ENCODE measurements around the gene LAD1. TPM values are rescaled to one million over a fixed set of nuclear protein-coding genes. Genes with fewer than 3 reads are reported as not detected.

LAD1 gene
- total and polyA plus RNA-seq, 2 of the 4 experiments (the other 2 are of a cell fraction) = under 0.01 to 0.07 TPM

DNA sequence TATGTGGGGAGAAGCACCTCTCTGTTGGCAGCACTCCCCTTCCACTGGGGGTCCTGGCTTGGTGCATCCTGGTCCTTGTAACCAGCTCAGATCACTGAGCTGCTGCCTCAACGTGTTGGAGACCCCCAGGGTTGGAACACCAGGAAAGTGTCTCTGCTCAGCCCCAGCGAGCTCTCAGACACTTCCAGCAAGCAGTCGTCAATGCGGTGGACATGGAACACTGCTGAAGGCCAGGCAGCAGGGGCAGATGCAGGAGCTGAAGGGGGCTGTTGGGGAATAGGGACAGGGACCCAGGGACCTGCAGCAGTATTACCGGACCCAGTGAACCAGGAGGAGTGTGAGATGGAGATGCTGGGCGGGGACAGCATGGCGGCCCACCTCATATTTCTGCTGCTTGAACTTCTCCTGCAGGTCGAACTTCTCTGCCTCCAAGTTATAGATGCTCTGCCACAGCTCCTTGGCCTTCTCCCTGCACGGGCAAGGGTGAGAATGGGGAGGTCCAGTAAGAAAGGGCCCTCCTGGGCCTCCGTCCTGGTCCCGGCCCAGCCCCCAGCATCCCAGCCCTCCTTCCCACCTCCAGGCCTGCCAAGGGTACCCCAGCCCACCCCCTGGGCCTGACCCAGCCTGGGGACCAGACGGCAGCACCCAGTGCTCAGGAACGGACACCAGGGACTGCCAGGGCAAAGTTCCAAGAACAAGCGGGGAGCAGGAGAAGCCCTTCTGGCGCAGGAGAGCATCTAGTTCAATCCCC, 38.0 kb downstream of the LAD1 start:
- Histone ChIP-seq H4K8ac (ENCODE audit: low read depth in 2 of 2, low read length in 2 of 2) (no peak overlapping the region), H2BK120ac (ENCODE audit: low read depth, low read length) (no peak overlapping the region), H2BK20ac (ENCODE audit: low read depth, low read length) (no peak overlapping the region), H2BK5ac (ENCODE audit: low read depth, low read length, poor library complexity, severe bottlenecking) (no peak overlapping the region), H3K9ac (ENCODE audit: low read depth, low read length) (no peak overlapping the region), H3K4ac (ENCODE audit: low read depth, low read length) (no peak overlapping the region), H3K36me3 (ENCODE audit: control insufficient read depth, insufficient read depth, low read length) (no peaks in the 10 kb centered on the region), H3K14ac (replicated peaks; ENCODE audit: low read depth, low read length) (no peak overlapping the region), H3K27me3 (ENCODE audit: control insufficient read depth, insufficient read depth, low read length) (peaks cover 64% of the 10 kb centered on the region), H2BK15ac (ENCODE audit: low read depth, low read length) (no peak overlapping the region), H3K9me1 (ENCODE audit: insufficient read depth, low read length) (no peaks in the 10 kb centered on the region), H4K5ac (ENCODE audit: low read depth, low read length) (no peak overlapping the region), H3K9me3 (ENCODE audit: control insufficient read depth, insufficient read depth, low read length) (no peaks in the 10 kb centered on the region), H3K23ac (ENCODE audit: low read depth, low read length) (no peak overlapping the region), H3K4me2 (ENCODE audit: low read depth, low read length) (no peak overlapping the region), H3K18ac (ENCODE audit: low read depth, low read length) (no peak overlapping the region), H3K56ac (ENCODE audit: extremely low read depth, insufficient read depth, low read length) (no peak overlapping the region), H4K20me1 (ENCODE audit: insufficient read depth, low read length) (no peaks in the 10 kb centered on the region; the same call in 1 of the 2 replicates), H3K27ac (ENCODE audit: insufficient read depth, low read length) (no peak overlapping the region), H3K4me3 (ENCODE audit: insufficient read depth, low read depth, low read length) (no peak overlapping the region), H3K4me1 (ENCODE audit: control insufficient read depth, insufficient read depth, low read length) (no peaks in the 10 kb centered on the region), H3K79me1 (ENCODE audit: low read depth in 1 of 2, low read length in 2 of 2) (no peaks in the 10 kb centered on the region), H2AFZ (replicated peaks; ENCODE audit: low read length, poor library complexity) (peak overlapping the region; percentile 4), H4K91ac (ENCODE audit: insufficient read depth, low read depth, low read length) (no peak overlapping the region), H2AK9ac (replicated peaks; ENCODE audit: low read depth, low read length, poor library complexity) (no peak overlapping the region), H2AK5ac (ENCODE audit: low read depth, low read length) (no peak overlapping the region)
- in situ Hi-C loops (cut with MboI; ENCODE audit: low sequenced_read_pairs) (no loop called here), intact Hi-C loops (cut with micrococcal nuclease) (loop anchor here (1.0 kb wide), 1 partner anchor 107 kb away; no protein-coding TSS in a partner anchor), dilution Hi-C loops (cut with HindIII; ENCODE audit: low sequenced_read_pairs, unreplicated experiment) (no loop called here)
- ChIA-PET CTCF (interaction anchor here (0.8 to 1.7 kb wide), 4 partner anchors 12 to 18 kb away, joined by 3 to 4 read pairs (median 3); no protein-coding TSS in a partner anchor), POLR2A (ENCODE audit: unreplicated experiment) (no interaction called here)
- ATAC-seq (ENCODE audit: low read depth) = no peak
- no TSS peak for BruUV-seq (replicated peaks)
- no peak for DNase-seq
- WGBS, 2 experiments (ENCODE audit: extremely low coverage in 2 of 2, insufficient read length in 1 of 2) = 17% methylated on average over 1 of the region's 15 CpGs; no CpG with 5 or more reads in 1 of the 2 experiments
- no peak for TF ChIP-seq SMC3 (IDR thresholded peaks at IDR 0.05; ENCODE audit: low read depth, low read length)
- no peak for TF ChIP-seq MAFK (IDR thresholded peaks at IDR 0.05; ENCODE audit: low read depth, low read length)
- no peak for TF ChIP-seq RAD21 (IDR thresholded peaks at IDR 0.05; ENCODE audit: low read length)
- TF ChIP-seq CEBPB (IDR thresholded peaks at IDR 0.05; ENCODE audit: low read depth, low read length) = no peak
- TF ChIP-seq MAZ (IDR thresholded peaks at IDR 0.05; ENCODE audit: borderline replicate concordance, low read depth, low read length) = no peak
- TF ChIP-seq MXI1 (IDR thresholded peaks at IDR 0.05; ENCODE audit: borderline replicate concordance, low read depth, low read length) = no peak
- TF ChIP-seq, protein P1, sequence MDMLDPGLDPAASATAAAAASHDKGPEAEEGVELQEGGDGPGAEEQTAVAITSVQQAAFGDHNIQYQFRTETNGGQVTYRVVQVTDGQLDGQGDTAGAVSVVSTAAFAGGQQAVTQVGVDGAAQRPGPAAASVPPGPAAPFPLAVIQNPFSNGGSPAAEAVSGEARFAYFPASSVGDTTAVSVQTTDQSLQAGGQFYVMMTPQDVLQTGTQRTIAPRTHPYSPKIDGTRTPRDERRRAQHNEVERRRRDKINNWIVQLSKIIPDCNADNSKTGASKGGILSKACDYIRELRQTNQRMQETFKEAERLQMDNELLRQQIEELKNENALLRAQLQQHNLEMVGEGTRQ (IDR thresholded peaks at IDR 0.05; ENCODE audit: low read depth, low read length) = no peak
- TF ChIP-seq RFX5 (IDR thresholded peaks at IDR 0.05; ENCODE audit: low read depth, low read length) = no peak
- no peak for TF ChIP-seq FOS (IDR thresholded peaks at IDR 0.05; ENCODE audit: low read depth, low read length)
- no peak for TF ChIP-seq POLR2A (IDR thresholded peaks at IDR 0.05; ENCODE audit: low read depth, low read length)
- no peak for TF ChIP-seq RCOR1 (IDR thresholded peaks at IDR 0.05; ENCODE audit: insufficient replicate concordance, low read length)
- TF ChIP-seq, protein P2, sequence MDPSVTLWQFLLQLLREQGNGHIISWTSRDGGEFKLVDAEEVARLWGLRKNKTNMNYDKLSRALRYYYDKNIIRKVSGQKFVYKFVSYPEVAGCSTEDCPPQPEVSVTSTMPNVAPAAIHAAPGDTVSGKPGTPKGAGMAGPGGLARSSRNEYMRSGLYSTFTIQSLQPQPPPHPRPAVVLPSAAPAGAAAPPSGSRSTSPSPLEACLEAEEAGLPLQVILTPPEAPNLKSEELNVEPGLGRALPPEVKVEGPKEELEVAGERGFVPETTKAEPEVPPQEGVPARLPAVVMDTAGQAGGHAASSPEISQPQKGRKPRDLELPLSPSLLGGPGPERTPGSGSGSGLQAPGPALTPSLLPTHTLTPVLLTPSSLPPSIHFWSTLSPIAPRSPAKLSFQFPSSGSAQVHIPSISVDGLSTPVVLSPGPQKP (IDR thresholded peaks at IDR 0.05; ENCODE audit: borderline replicate concordance, low read depth, low read length) = no peak
- no peak for TF ChIP-seq NFE2L2 (IDR thresholded peaks at IDR 0.05; ENCODE audit: low read depth, low read length)
- TF ChIP-seq, protein P3, sequence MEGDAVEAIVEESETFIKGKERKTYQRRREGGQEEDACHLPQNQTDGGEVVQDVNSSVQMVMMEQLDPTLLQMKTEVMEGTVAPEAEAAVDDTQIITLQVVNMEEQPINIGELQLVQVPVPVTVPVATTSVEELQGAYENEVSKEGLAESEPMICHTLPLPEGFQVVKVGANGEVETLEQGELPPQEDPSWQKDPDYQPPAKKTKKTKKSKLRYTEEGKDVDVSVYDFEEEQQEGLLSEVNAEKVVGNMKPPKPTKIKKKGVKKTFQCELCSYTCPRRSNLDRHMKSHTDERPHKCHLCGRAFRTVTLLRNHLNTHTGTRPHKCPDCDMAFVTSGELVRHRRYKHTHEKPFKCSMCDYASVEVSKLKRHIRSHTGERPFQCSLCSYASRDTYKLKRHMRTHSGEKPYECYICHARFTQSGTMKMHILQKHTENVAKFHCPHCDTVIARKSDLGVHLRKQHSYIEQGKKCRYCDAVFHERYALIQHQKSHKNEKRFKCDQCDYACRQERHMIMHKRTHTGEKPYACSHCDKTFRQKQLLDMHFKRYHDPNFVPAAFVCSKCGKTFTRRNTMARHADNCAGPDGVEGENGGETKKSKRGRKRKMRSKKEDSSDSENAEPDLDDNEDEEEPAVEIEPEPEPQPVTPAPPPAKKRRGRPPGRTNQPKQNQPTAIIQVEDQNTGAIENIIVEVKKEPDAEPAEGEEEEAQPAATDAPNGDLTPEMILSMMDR (conservative IDR thresholded peaks at IDR 0.05; ENCODE audit: low read depth, low read length) = no peak
- no peak for TF ChIP-seq CHD1 (IDR thresholded peaks at IDR 0.05; ENCODE audit: low read depth, low read length)
